ENCODE data around the gene APOBEC3A.

Gene APOBEC3A

DNA sequence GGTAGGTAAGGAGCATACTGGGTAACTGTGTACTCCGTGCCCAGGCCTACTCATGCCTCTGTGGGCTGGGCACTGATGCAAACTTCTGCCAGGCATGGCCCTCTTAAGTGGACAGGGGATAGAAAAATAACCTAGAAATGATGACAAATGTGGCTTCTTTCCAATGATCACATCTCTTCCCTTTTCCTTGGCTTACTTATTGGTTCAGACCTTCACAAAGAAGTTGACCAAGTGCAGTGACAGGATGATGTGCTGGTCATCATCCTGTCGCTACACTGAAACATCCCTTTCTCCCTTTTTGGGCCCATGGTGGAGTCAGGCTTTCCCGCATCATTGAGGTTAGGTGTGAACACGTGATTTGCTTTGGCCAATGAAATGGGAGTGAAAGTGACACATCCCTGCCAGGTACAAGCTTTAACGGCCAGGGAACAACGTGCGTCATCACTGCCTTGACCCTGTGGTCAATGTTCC, 31.8 kb upstream of the APOBEC3A start:
- Histone ChIP-seq H2BK12ac (ENCODE audit: low read length) (no peak overlapping the region), H3K9me3 (ENCODE audit: insufficient read depth, low read depth, low read length) (peaks cover 2% of the 10 kb centered on the region), H3K18ac (ENCODE audit: low read length) (no peak overlapping the region), H3K4me3 (ENCODE audit: low read depth, low read length) (no peak overlapping the region), H3K14ac (ENCODE audit: low read length) (no peak overlapping the region), H2BK5ac (ENCODE audit: low read depth, low read length, poor library complexity) (no peak overlapping the region), H3K27ac (ENCODE audit: low read depth, low read length) (no peak overlapping the region), H2BK120ac (ENCODE audit: insufficient read depth, low read length, poor library complexity) (no peak overlapping the region), H3K36me3 (ENCODE audit: control insufficient read depth in 1 of 2, insufficient read depth in 2 of 2, low read length in 2 of 2) (no peaks in the 10 kb centered on the region), H4K91ac (ENCODE audit: low read depth, low read length) (no peak overlapping the region), H4K8ac (ENCODE audit: low read depth, low read length) (no peak overlapping the region), H3K23ac (ENCODE audit: low read length) (no peak overlapping the region), H2AK5ac (ENCODE audit: low read length) (no peak overlapping the region), H4K12ac (ENCODE audit: low read depth, low read length) (no peak overlapping the region), H3K79me1 (ENCODE audit: low read length) (no peaks in the 10 kb centered on the region), H3K4ac (ENCODE audit: low read depth, low read length) (no peak overlapping the region), H3K79me2 (ENCODE audit: control insufficient read depth, insufficient read depth, low read length, poor library complexity) (no peaks in the 10 kb centered on the region), H2AFZ (ENCODE audit: insufficient read depth, low read length, poor library complexity) (no peak overlapping the region), H3K9ac (ENCODE audit: low read length) (no peak overlapping the region), H3K27me3 (ENCODE audit: insufficient read depth, low read length) (no peaks in the 10 kb centered on the region), H3K4me2 (ENCODE audit: low read length) (no peak overlapping the region), H3K4me1 (ENCODE audit: control insufficient read depth in 1 of 2, insufficient read depth in 2 of 2, low read length in 2 of 2) (no peaks in the 10 kb centered on the region)
- no peak for DNase-seq
- no CpG with 5 or more reads among the region's 7 CpGs for WGBS (ENCODE audit: extremely low coverage, insufficient coverage, insufficient read length)

DNA sequence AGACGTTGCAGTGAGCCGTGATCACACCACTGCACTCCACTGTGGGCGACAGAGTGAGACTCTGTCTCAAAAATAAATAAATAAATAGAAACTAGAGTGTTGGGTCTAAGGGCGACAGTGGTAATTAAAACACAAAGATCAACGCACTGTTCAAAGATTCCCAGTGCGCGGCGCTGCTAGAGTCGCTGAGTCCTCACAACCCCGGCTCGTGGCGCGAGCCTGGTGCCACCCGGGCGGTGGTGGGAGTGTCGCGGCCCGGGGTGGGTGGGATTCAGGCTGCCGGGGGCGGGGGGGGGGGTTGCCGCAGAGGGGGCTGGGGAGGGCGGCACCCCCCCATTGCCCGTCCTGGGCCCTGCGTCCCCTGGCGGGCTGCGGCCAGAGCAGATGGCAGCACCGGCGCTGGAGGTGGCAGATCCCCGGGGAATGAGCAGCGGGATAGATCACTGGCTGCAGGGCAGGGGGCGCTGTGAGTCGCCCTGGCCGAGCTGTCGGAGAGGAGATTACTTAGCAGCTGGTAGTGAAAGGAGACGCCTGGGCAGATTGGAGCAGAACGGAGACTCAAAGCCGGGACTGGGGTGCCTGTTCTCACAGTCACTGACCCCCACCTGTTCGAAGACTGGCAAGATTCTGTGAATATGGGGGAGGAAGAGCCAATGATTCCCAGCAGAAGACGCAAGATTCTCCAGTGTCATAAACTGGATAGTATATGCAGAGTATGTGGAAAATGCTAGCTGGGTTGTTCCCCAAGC, 30.2 kb upstream of the APOBEC3A start:
- Histone ChIP-seq H3K4me3 (ENCODE audit: low read depth, low read length) (no peak overlapping the region), H4K12ac (ENCODE audit: low read depth, low read length) (no peak overlapping the region), H3K79me2 (ENCODE audit: control insufficient read depth, insufficient read depth, low read length, poor library complexity) (no peaks in the 10 kb centered on the region), H4K8ac (ENCODE audit: low read depth, low read length) (no peak overlapping the region), H4K91ac (ENCODE audit: low read depth, low read length) (no peak overlapping the region), H2AFZ (ENCODE audit: insufficient read depth, low read length, poor library complexity) (no peak overlapping the region), H3K9me3 (ENCODE audit: insufficient read depth, low read depth, low read length) (peaks cover 2% of the 10 kb centered on the region), H3K36me3 (ENCODE audit: control insufficient read depth in 1 of 2, insufficient read depth in 2 of 2, low read length in 2 of 2) (no peaks in the 10 kb centered on the region), H3K14ac (ENCODE audit: low read length) (no peak overlapping the region), H3K4me1 (ENCODE audit: control insufficient read depth in 1 of 2, insufficient read depth in 2 of 2, low read length in 2 of 2) (no peaks in the 10 kb centered on the region), H3K4me2 (ENCODE audit: low read length) (peak overlapping the region; percentile 46), H3K4ac (ENCODE audit: low read depth, low read length) (no peak overlapping the region), H2BK5ac (ENCODE audit: low read depth, low read length, poor library complexity) (no peak overlapping the region), H3K9ac (ENCODE audit: low read length) (no peak overlapping the region), H3K18ac (ENCODE audit: low read length) (no peak overlapping the region), H2AK5ac (ENCODE audit: low read length) (no peak overlapping the region), H2BK12ac (ENCODE audit: low read length) (no peak overlapping the region), H3K27me3 (ENCODE audit: insufficient read depth, low read length) (no peaks in the 10 kb centered on the region), H2BK120ac (ENCODE audit: insufficient read depth, low read length, poor library complexity) (no peak overlapping the region), H3K79me1 (ENCODE audit: low read length) (no peaks in the 10 kb centered on the region), H3K27ac (ENCODE audit: low read depth, low read length) (no peak overlapping the region), H3K23ac (ENCODE audit: low read length) (no peak overlapping the region)
- peak; percentile 25 to 49 for DNase-seq
- no CpG with 5 or more reads among the region's 39 CpGs for WGBS (ENCODE audit: extremely low coverage, insufficient coverage, insufficient read length)

DNA sequence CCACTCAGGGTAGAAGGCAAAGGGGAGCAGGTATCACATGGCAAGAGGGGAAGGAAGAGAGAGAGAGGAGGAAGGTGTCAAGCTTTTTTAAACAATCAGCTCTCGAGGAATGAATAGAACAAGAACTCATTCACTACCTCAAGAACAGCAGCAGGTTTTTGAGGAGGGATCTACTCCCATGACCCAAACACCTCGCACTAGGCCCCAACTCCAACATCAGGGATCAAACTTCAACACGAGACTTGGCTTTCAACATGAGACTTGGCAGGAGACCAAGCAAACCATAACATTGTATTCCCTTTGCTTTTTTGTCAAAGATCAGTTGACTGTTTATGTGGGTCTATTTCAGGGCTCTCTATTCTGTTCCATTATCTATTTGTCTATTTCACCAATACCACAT, 26.9 kb upstream of the APOBEC3A start:
- Histone ChIP-seq H4K12ac (ENCODE audit: low read depth, low read length) (no peak overlapping the region), H3K23ac (ENCODE audit: low read length) (no peak overlapping the region), H3K9ac (ENCODE audit: low read length) (no peak overlapping the region), H2BK5ac (ENCODE audit: low read depth, low read length, poor library complexity) (no peak overlapping the region), H4K91ac (ENCODE audit: low read depth, low read length) (no peak overlapping the region), H2BK120ac (ENCODE audit: insufficient read depth, low read length, poor library complexity) (no peak overlapping the region), H3K79me1 (ENCODE audit: low read length) (no peaks in the 10 kb centered on the region), H3K79me2 (ENCODE audit: control insufficient read depth, insufficient read depth, low read length, poor library complexity) (no peaks in the 10 kb centered on the region), H2AFZ (ENCODE audit: insufficient read depth, low read length, poor library complexity) (no peak overlapping the region), H3K27ac (ENCODE audit: low read depth, low read length) (no peak overlapping the region), H3K4me3 (ENCODE audit: low read depth, low read length) (no peak overlapping the region), H3K36me3 (ENCODE audit: control insufficient read depth in 1 of 2, insufficient read depth in 2 of 2, low read length in 2 of 2) (no peaks in the 10 kb centered on the region), H3K18ac (ENCODE audit: low read length) (no peak overlapping the region), H3K27me3 (ENCODE audit: insufficient read depth, low read length) (no peaks in the 10 kb centered on the region), H2AK5ac (ENCODE audit: low read length) (no peak overlapping the region), H4K8ac (ENCODE audit: low read depth, low read length) (no peak overlapping the region), H3K14ac (ENCODE audit: low read length) (no peak overlapping the region), H3K9me3 (ENCODE audit: insufficient read depth, low read depth, low read length) (no peaks in the 10 kb centered on the region), H3K4ac (ENCODE audit: low read depth, low read length) (no peak overlapping the region), H3K4me1 (ENCODE audit: control insufficient read depth in 1 of 2, insufficient read depth in 2 of 2, low read length in 2 of 2) (no peaks in the 10 kb centered on the region), H2BK12ac (ENCODE audit: low read length) (no peak overlapping the region), H3K4me2 (ENCODE audit: low read length) (no peak overlapping the region)
- WGBS (ENCODE audit: extremely low coverage, insufficient coverage, insufficient read length), result no CpG with 5 or more reads among the region's 3 CpGs
- no peak for DNase-seq

DNA sequence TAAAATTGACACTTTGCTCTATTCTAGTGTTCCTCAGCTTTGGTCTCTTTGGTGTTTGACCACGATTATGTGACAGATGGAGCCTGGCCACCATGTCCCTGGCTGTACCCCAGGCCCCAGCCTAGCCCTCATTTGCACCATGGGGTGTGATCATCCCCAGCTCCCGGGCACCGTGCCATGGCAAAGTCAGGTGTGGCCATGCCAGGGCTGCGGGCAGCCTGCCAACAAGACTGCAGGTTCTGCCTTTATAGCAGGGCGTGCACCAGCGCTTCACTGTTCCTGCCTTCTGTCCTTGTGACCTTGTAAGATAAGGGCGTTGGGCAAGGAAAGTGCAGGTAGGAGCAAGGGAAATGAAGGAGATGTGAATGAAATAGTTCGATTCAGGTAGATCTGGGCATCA, 22.4 kb upstream of the APOBEC3A start:
- H2BK5ac ChIP-seq (ENCODE audit: low read depth, low read length, poor library complexity), result no peak overlapping the region
- H3K4me3 ChIP-seq (ENCODE audit: low read depth, low read length), result no peak overlapping the region
- WGBS (ENCODE audit: extremely low coverage, insufficient coverage, insufficient read length), result no CpG with 5 or more reads among the region's 8 CpGs
- H3K27me3 ChIP-seq (ENCODE audit: insufficient read depth, low read length), result no peaks in the 10 kb centered on the region
- no peak overlapping the region for H4K8ac ChIP-seq (ENCODE audit: low read depth, low read length)
- no peak overlapping the region for H4K91ac ChIP-seq (ENCODE audit: low read depth, low read length)
- no peaks in the 10 kb centered on the region for H3K4me1 ChIP-seq (ENCODE audit: control insufficient read depth in 1 of 2, insufficient read depth in 2 of 2, low read length in 2 of 2)
- no peak overlapping the region for H2AFZ ChIP-seq (ENCODE audit: insufficient read depth, low read length, poor library complexity)
- H2AK5ac ChIP-seq (ENCODE audit: low read length), result no peak overlapping the region
- no peaks in the 10 kb centered on the region for H3K79me2 ChIP-seq (ENCODE audit: control insufficient read depth, insufficient read depth, low read length, poor library complexity)
- H3K23ac ChIP-seq (ENCODE audit: low read length), result no peak overlapping the region
- H3K4me2 ChIP-seq (ENCODE audit: low read length), result no peak overlapping the region
- no peaks in the 10 kb centered on the region for H3K79me1 ChIP-seq (ENCODE audit: low read length)
- H3K9ac ChIP-seq (ENCODE audit: low read length), result no peak overlapping the region
- H3K9me3 ChIP-seq (ENCODE audit: insufficient read depth, low read depth, low read length), result peaks cover 4% of the 10 kb centered on the region
- H3K36me3 ChIP-seq (ENCODE audit: control insufficient read depth in 1 of 2, insufficient read depth in 2 of 2, low read length in 2 of 2), result no peaks in the 10 kb centered on the region
- H3K18ac ChIP-seq (ENCODE audit: low read length), result no peak overlapping the region
- no peak overlapping the region for H2BK12ac ChIP-seq (ENCODE audit: low read length)
- DNase-seq, result no peak
- H4K12ac ChIP-seq (ENCODE audit: low read depth, low read length), result no peak overlapping the region
- H3K4ac ChIP-seq (ENCODE audit: low read depth, low read length), result no peak overlapping the region
- no peak overlapping the region for H3K27ac ChIP-seq (ENCODE audit: low read depth, low read length)
- no peak overlapping the region for H3K14ac ChIP-seq (ENCODE audit: low read length)
- no peak overlapping the region for H2BK120ac ChIP-seq (ENCODE audit: insufficient read depth, low read length, poor library complexity)

All from trophoblast cell (in vitro differentiated cells and primary cell).